Activated CD8-positive, alpha-beta T cell treated with anti-CD3 and anti-CD28 coated beads for 36 hours (primary cell): Measurements from ENCODE around the gene LAMA4. TPM values are rescaled to one million over a fixed set of nuclear protein-coding genes. Genes with fewer than 3 reads are reported as not detected.
"Not testable (repeated sequence)": the region's sequence is repeated elsewhere in the genome, so short reads cannot be mapped to it uniquely, and the experiment has no call there.

Experiments used
- ATAC-seq: fragments of 200-7000 bp; cut with Tn5 transposase; one replicate; pipeline ENCODE4 v1.10.0; 2021; ENCODE audit warnings: mild to moderate bottlenecking, moderate library complexity
- CTCF ChIA-PET: fragments of 350-600 bp; sonication (Branson Sonifier 250); formaldehyde crosslinking; loops from one replicate; lab custom pipeline; 2021; ENCODE audit warnings: antibody characterized with exemption; lab: Charles Lee
- POLR2A ChIA-PET: fragments of 350-600 bp; sonication (Branson Sonifier 250); formaldehyde crosslinking; loops from one replicate; lab custom pipeline; 2021; ENCODE audit warnings: antibody characterized with exemption; lab: Charles Lee
- DNase-seq: peaks from one replicate; pipeline ENCODE4 v3.0.0-alpha.2; 2020
- H3K27ac Mint-ChIP-seq: one replicate; pipeline ENCODE4 v1.8.0; 2021; ENCODE audit warnings: mild to moderate bottlenecking, mixed read lengths
- H3K27me3 Mint-ChIP-seq: one replicate; pipeline ENCODE4 v1.8.0; 2021; ENCODE audit warnings: mixed read lengths
- H3K36me3 Mint-ChIP-seq: one replicate; pipeline ENCODE4 v1.8.0; 2021; ENCODE audit warnings: low read depth, mixed read lengths
- H3K4me1 Mint-ChIP-seq: one replicate; pipeline ENCODE4 v1.8.0; 2021; ENCODE audit warnings: low read depth, mixed read lengths
- H3K4me3 Mint-ChIP-seq: one replicate; pipeline ENCODE4 v1.8.0; 2021; ENCODE audit warnings: mild to moderate bottlenecking, moderate library complexity, mixed read lengths
- H3K9me3 Mint-ChIP-seq: one replicate; pipeline ENCODE4 v1.8.0; 2021; ENCODE audit warnings: mixed read lengths
- intact Hi-C: fragments of 100-400 bp; cut with micrococcal nuclease; formaldehyde crosslinking; loops from one replicate; pipeline ENCODE4 v1.10.0; 2022
- total RNA-seq, 2 experiments: library from RNA; stranded (reverse); gene quantifications; one replicate each; pipeline ENCODE4 v1.2.3, GENCODE V29; 2021
- TF ChIP-seq, protein P1 (sequence below): fragments of 200-600 bp; IDR thresholded peaks from one replicate; pipeline ENCODE4 v1.8.0; 2022; ENCODE audit warnings: antibody characterized with exemption, mild to moderate bottlenecking

The LAMA4 gene
- total RNA-seq, 2 experiments from 2014 or later, result not detected

DNA sequence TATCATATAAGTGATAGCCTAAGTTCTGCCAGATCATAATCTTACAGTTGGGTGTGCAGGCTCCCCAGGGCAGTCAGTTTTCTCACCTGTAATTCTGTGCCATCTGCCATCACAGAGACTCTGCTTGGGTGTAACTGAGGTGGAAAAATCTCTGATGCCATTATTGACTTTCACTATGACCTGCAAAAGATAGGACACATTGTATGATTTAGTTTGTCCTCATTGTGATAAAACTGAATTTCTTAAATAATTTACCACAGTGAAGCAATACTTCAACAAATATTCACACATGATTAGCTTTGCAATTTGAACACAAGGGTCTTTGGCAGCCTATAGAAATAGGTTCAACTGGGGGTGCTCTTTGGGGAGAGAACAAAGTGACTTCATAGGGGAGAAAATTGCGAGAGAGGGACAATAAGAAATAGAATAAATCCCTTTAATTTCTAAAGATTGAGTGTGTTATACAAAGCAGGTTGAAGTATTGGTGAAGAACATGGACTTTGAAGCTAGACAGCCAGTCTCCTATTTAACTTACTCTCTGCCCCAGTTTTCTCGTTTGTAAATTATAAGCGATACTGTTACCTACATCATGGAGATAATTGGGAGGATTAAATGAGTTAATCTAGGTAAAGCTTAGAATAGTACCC lies 139.7 kb downstream of the LAMA4 start:
- Mint-ChIP-seq H3K9me3 (no peaks in the 10 kb centered on the region), H3K4me3 (no peak overlapping the region), H3K27ac (no peak overlapping the region), H3K36me3 (no peaks in the 10 kb centered on the region), H3K27me3 (peaks cover 23% of the 10 kb centered on the region), H3K4me1 (peaks cover 26% of the 10 kb centered on the region)
- ChIA-PET CTCF (interaction anchor here (4.1 kb wide), 1 partner anchor 49 kb away, joined by 23 read pairs; no protein-coding TSS in a partner anchor), POLR2A (no interaction called here)
- intact Hi-C loops, result loop anchor here (5.0 kb wide), 1 partner anchor 48 kb away; no protein-coding TSS in a partner anchor
- TF ChIP-seq, protein P1, sequence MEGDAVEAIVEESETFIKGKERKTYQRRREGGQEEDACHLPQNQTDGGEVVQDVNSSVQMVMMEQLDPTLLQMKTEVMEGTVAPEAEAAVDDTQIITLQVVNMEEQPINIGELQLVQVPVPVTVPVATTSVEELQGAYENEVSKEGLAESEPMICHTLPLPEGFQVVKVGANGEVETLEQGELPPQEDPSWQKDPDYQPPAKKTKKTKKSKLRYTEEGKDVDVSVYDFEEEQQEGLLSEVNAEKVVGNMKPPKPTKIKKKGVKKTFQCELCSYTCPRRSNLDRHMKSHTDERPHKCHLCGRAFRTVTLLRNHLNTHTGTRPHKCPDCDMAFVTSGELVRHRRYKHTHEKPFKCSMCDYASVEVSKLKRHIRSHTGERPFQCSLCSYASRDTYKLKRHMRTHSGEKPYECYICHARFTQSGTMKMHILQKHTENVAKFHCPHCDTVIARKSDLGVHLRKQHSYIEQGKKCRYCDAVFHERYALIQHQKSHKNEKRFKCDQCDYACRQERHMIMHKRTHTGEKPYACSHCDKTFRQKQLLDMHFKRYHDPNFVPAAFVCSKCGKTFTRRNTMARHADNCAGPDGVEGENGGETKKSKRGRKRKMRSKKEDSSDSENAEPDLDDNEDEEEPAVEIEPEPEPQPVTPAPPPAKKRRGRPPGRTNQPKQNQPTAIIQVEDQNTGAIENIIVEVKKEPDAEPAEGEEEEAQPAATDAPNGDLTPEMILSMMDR, result no peak
- DNase-seq (no peak), ATAC-seq (no peak)

DNA sequence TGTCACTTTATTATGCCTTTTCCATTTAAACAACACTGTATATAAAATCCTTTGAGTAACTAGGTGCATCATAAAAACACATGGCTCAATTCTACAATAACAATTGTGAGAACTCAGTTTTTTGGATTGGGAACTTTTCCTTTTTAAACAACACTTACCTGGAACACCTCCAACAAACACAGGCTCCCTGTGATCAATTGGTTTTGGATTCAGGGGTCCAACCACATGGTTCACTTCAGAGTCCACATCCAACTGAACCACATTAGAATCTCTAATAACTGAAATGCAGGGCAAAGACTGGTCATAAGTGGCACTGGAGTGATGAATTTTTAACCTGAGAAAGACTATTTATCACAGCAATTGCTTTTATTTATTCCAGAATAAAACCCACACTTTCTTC lies 140.4 kb downstream of the LAMA4 start:
- Mint-ChIP-seq H3K27me3 (peaks cover 23% of the 10 kb centered on the region), H3K4me1 (peaks cover 25% of the 10 kb centered on the region), H3K36me3 (no peaks in the 10 kb centered on the region), H3K9me3 (no peaks in the 10 kb centered on the region), H3K4me3 (no peak overlapping the region), H3K27ac (no peak overlapping the region)
- TF ChIP-seq, protein P1, result no peak
- ChIA-PET POLR2A (no interaction called here), CTCF (no interaction called here)
- DNase-seq (no peak), ATAC-seq (no peak)
- intact Hi-C loops, result no loop called here

DNA sequence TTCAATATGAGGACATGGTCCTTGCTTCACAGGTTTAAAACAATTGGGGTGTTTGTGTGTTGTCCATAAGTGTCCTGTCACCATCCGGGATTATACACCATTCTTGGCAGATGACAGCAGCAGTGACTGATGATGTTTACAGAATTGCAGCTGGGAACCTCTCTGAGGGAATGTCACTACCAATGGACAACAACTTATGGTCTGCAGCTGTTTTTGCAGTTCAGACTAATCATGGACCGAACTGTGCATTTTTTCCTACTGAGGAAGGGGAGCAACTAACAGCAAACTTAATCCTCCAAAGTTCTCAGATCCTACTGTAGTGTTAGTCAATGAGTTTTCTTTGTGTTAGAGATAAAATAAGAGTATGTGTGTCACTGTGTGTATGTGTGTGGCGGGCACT lies 140.9 kb downstream of the LAMA4 start:
- Mint-ChIP-seq H3K4me3 (no peak overlapping the region), H3K9me3 (no peaks in the 10 kb centered on the region), H3K36me3 (no peaks in the 10 kb centered on the region), H3K27ac (no peak overlapping the region), H3K4me1 (peaks cover 21% of the 10 kb centered on the region), H3K27me3 (peaks cover 23% of the 10 kb centered on the region)
- DNase-seq (no peak), ATAC-seq (no peak)
- TF ChIP-seq, protein P1, result no peak
- CTCF ChIA-PET, result interaction anchor here (1.0 to 2.7 kb wide), 3 partner anchors 26 to 50 kb away, joined by 3 to 14 read pairs (median 5); partner anchors contain the start of genes FAM229B and TUBE1
- intact Hi-C loops, result no loop called here
- POLR2A ChIA-PET, result no interaction called here

DNA sequence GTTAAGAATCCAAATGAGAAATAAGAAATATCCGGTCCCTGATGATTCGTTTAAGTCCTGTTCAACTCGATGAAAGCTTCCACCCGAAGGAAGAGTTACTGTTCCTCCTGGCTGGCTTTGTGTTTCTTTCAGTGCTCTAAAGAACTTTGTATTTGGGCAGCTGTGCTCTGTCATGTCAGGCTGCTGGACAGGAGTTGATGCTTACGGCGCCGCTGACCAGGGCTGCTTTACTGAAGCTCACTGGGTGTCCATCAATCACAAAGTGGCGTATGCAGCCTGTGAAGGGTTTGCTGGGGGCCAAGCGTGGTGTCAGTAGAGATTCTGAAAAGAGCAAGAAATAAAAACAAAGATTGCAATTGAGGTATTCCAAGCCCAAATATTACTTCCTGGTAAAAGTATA lies 145.1 kb downstream of the LAMA4 start:
- Mint-ChIP-seq H3K36me3 (no peaks in the 10 kb centered on the region), H3K27me3 (peaks cover 9% of the 10 kb centered on the region), H3K27ac (no peak overlapping the region), H3K4me3 (no peak overlapping the region), H3K9me3 (peaks cover 3% of the 10 kb centered on the region), H3K4me1 (no peaks in the 10 kb centered on the region)
- intact Hi-C loops, result no loop called here
- no peak for DNase-seq
- CTCF ChIA-PET, result interaction anchor here (1.3 to 1.7 kb wide), 3 partner anchors 13 to 55 kb away, joined by 5 to 8 read pairs (median 6); no protein-coding TSS in a partner anchor
- TF ChIP-seq, protein P1, result no peak
- ATAC-seq, result no peak
- POLR2A ChIA-PET, result no interaction called here

DNA sequence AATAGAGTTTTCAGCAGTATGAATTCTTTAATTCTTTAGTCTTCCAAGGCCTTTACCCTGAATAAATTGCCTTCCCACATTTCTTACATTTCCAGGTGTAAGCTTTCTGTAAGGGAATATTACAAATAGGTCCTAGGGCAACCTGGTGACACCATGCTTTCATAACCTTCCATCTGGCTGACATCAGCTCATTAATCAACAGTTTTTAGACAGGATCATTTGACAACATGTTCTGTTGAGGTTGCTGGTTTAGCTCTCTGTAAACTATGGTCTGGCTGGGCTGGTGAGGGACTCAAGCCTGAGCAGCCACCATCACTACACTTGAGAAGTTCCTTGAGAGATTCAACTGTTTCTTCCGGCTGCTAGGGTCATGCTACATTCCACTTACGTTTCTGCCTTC lies 147.8 kb downstream of the LAMA4 start:
- no peaks in the 10 kb centered on the region for H3K4me1 Mint-ChIP-seq
- intact Hi-C loops, result no loop called here
- H3K4me3 Mint-ChIP-seq, result no peak overlapping the region
- TF ChIP-seq, protein P1, result no peak
- no peaks in the 10 kb centered on the region for H3K36me3 Mint-ChIP-seq
- H3K27me3 Mint-ChIP-seq, result no peaks in the 10 kb centered on the region
- H3K9me3 Mint-ChIP-seq, result peaks cover 3% of the 10 kb centered on the region
- DNase-seq, result no peak
- no peak for ATAC-seq
- ChIA-PET POLR2A (no interaction called here), CTCF (interaction anchor here (1.3 kb wide), 1 partner anchor 19 kb away, joined by 5 read pairs; the partner anchor contains the start of genes FAM229B and TUBE1)
- no peak overlapping the region for H3K27ac Mint-ChIP-seq

DNA sequence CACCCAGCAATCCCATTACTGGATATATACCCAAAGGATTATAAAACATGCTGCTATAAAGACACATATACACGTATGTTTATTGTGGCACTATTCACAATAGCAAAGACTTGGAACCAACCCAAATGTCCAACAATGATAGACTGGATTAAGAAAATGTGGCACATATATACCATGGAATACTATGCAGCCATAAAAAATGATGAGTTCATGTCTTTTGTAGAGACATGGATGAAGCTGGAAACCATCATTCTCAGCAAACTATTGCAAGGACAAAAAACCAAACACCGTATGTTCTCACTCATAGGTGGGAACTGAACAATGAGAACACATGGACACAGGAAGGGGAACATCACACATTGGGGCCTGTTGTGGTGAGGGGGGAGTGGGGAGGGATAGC lies 148.3 kb downstream of the LAMA4 start:
- H3K4me3 Mint-ChIP-seq, intact Hi-C loops, H3K27ac Mint-ChIP-seq, H3K4me1 Mint-ChIP-seq, ATAC-seq, CTCF ChIA-PET, DNase-seq, H3K27me3 Mint-ChIP-seq, H3K9me3 Mint-ChIP-seq, POLR2A ChIA-PET, H3K36me3 Mint-ChIP-seq: not testable (repeated sequence)
